GM18861 (cell line): ENCODE results near the gene FOXK1.
"Not testable (repeated sequence)": the region's sequence is repeated elsewhere in the genome, so short reads cannot be mapped to it uniquely, and the experiment has no call there.

Experiments
- ATAC-seq: cut with Tn5 transposase; IDR thresholded peaks from one replicate; pipeline ENCODE4 v1.9.1; 2021; ENCODE audit not compliant: unreplicated experiment

FOXK1 gene

DNA sequence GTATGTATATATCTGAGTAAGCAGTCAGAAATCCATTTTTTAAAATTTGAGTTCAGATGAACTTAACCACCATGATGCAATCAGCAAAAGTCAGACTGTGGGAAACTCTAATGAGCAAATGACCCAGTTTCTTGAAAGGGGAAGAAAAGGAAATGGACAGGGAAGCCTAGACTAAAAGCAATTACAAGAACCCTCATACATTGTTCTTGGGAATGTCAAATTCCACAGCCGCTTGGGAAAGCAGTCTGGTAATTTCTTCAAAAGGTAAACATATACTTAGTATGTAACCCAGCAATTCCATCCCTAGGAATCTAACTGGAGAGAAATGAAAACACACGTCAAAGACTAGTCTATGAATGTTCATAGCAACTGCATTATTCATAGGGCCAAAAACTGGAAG is 16.4 kb upstream of the FOXK1 start:
- no peak for ATAC-seq

GRCh38 chr7:4667776-4668509 is 14.2 kb upstream of the FOXK1 start:
- no peak for ATAC-seq

- no peak for ATAC-seq
Measured at GRCh38 chr7:4668510-4668847, 13.6 kb upstream of the FOXK1 start.

DNA sequence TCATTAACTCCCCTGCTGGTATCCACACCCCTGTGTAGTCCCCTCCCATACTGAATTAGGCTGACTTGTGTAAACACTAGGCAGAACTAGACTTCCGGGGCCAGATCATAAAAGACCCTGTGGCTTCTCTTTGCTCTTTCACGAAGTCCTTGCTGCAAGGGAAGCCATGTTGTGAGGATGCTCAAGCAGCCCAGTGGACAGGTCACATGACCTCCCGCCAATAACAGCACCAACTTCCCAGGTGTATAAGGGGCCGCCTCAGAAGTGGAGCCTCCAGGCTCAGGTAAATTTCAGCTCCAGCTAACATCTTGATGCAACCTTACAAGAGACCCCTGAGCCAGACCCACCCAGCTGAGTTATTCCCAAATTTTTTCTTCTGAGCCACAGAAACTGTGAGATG is 11.3 kb upstream of the FOXK1 start:
- no peak for ATAC-seq

- no peak for ATAC-seq
Measured at GRCh38 chr7:4675771-4676367, 6.2 kb upstream of the FOXK1 start.

GRCh38 chr7:4677518-4677917 is 4.6 kb upstream of the FOXK1 start:
- ATAC-seq: not testable (repeated sequence)

GRCh38 chr7:4681218-4681851 is 760 bp upstream of the FOXK1 start:
- ATAC-seq: no peak

- peak; percentile 14 for ATAC-seq
Measured at GRCh38 chr7:4682621-4683042, 537 bp downstream of the FOXK1 start.

DNA sequence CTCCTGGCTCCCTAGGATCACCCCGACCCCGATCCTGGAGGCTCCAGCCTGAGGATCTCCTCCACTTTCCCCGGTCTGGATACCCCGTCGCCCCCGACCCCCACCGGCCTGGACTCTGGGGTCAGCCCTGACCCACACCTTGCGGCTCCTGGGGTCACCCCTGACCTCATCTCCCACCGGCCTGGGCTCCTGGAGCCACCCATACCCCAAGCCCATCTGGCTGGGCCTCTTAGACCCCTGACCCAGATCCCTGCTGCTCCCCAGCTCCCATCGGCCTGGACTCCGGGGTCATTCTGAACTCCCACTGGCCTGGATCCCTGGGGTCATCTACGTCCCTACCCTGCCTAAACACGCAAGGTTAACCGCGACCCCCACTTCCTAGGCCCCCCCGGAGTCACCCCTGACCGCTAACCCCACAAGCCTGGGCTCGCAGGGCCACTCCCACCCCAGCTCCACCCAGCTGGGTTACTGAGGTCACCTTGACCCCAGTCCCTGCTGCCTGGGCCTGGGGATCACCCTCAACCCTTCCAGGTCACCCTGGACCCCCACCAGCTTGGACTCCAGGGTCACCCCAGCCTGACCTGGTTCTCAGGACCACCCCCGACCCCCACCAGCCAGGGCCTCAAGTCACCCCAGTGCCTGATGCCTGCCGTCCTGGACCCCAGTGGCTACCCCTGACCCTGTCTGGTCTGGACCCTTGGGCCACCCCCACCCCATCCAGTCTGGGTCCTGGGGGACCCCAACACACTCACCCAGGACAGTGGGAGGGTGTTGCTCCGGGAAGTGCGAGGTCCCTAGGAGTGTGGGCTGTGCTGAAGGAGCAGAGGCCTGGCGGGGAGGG is 1.2 kb downstream of the FOXK1 start:
- ATAC-seq: no peak

DNA sequence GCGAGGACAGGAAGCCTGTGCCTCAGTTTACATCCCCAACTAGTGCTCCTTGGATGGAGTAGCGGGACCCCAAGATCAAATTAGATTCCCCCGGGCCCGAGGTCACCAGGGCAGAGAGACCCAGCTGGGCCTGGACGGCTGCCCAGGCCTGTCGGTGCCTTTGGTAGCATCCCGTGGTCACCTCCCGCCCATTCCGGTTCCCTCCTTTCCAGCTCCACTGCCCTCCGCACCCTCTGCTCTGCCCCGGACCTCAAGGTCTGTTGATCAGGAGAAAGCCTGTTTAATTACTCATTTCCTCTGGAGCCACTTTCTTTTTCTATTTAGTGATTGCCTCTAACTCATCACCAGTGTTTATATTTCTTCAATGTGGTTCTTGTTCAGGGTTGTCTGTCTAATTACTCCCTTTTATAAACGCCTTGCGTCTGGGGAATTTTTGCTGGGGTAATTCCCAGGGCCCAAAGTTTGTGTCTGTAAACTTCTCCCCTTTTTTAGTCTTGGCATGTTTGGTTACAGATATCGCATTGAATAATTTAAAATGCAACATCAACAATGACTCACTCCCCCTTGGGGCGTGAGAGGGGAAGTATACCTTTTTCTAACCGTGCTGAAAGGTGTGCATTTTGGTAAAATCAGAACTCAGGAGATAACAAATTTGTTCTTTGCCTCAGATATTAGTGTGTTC is 1.9 kb downstream of the FOXK1 start:
- peak; percentile 32 for ATAC-seq

GRCh38 chr7:4684846-4685245 is 2.8 kb downstream of the FOXK1 start:
- ATAC-seq: no peak

GRCh38 chr7:4685676-4686075 is 3.6 kb downstream of the FOXK1 start:
- not testable (repeated sequence) for ATAC-seq

DNA sequence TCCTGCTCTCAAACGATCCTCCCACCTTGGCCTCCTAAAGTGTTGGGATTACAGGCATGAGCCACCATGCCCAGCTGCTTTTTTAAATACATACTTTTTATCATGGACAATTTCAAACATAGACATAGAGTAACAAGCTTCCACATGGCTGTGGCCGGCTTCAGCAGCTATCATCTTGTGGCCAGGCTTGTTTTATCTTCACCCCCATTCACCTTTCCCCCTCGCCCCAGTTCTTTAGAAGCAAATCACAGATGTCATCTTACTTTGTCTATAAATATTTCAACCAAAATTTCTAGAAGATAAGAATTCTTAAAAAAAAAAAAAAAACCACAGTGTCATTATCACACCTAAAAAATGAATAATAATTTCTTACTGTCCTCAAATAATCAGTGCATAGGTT is 5.9 kb downstream of the FOXK1 start:
- no peak for ATAC-seq

- no peak for ATAC-seq
Measured at GRCh38 chr7:4689151-4689550, 7.1 kb downstream of the FOXK1 start.

DNA sequence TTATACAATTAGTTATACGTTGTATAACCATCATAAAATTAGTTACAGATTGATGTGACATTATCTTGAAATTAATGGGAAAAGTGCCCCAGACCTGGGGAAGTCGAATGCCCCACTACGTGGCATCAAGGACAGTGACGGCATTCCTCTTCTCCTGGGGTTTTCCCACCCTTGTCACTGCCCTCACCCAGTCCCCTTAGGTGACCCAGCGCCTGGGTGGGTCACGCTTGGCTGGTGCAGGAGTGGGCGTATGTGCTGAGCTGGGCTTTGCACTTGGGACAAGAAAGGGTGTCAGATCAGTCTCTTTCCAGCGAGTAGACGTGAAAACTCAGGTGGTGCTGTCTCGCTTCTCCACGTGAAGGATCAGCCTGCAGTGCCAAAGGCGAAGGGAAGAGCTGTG is 7.6 kb downstream of the FOXK1 start:
- peak; percentile 52 for ATAC-seq

GRCh38 chr7:4690953-4691856 is 9.1 kb downstream of the FOXK1 start:
- no peak for ATAC-seq

- no peak for ATAC-seq
Measured at GRCh38 chr7:4692055-4692454, 10.0 kb downstream of the FOXK1 start.

- ATAC-seq: not testable (repeated sequence)
Measured at GRCh38 chr7:4692622-4693021, 10.5 kb downstream of the FOXK1 start.

GRCh38 chr7:4693152-4693551 is 11.1 kb downstream of the FOXK1 start:
- ATAC-seq: no peak

DNA sequence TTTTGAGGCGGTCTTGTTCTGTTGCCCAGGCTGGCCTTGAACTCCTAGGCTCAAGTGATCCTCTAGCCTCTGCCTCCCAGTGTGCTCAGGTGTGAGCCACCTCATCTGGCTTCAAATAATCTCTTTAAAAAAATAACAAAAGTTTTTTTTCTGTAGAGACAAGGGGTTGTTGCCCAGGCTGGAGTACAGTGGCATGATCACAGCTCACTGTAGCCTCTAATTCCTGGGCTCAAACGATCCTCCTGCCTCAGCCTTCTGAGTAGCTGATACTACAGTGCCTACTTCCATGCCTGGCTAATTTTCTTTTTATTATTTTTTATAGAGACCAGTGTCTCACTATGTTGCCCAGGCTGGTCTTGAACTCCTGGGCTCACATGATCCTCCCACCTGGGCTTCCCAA is 11.7 kb downstream of the FOXK1 start:
- no peak for ATAC-seq
